HG03354 (cell line): ENCODE data around the gene GCDH.
"Not testable (repeated sequence)": the region's sequence is repeated elsewhere in the genome, so short reads cannot be mapped to it uniquely, and the experiment has no call there.

Experiments
- ATAC-seq: cut with Tn5 transposase; IDR thresholded peaks from one replicate; pipeline ENCODE4 v1.9.1; 2021; ENCODE audit warnings: mild to moderate bottlenecking; ENCODE audit not compliant: unreplicated experiment, poor library complexity, severe bottlenecking

GCDH gene

GRCh38 chr19:12871681-12872080 is 19.3 kb upstream of the GCDH start:
- ATAC-seq: no peak

GRCh38 chr19:12872255-12872654 is 18.7 kb upstream of the GCDH start:
- ATAC-seq: no peak

GRCh38 chr19:12872941-12873890 is 17.7 kb upstream of the GCDH start:
- no peak for ATAC-seq

GRCh38 chr19:12873891-12874745 is 16.8 kb upstream of the GCDH start:
- no peak for ATAC-seq

GRCh38 chr19:12875086-12875485 is 15.9 kb upstream of the GCDH start:
- no peak for ATAC-seq

GRCh38 chr19:12880551-12881171 is 10.3 kb upstream of the GCDH start:
- ATAC-seq: peak; percentile 23

GRCh38 chr19:12881172-12881808 is 9.7 kb upstream of the GCDH start, which contains the start of gene DNASE2:
Gene DNASE2, minus strand, starts transcription at chr19:12881449. Its CDS starts 74 bp downstream, at chr19:12881375.
- ATAC-seq: peak; percentile 83

GRCh38 chr19:12882589-12882988 is 8.4 kb upstream of the GCDH start:
- ATAC-seq: no peak

- no peak for ATAC-seq
Measured at GRCh38 chr19:12884202-12884601, 6.8 kb upstream of the GCDH start.

- ATAC-seq: no peak
Measured at GRCh38 chr19:12884627-12884925, 6.4 kb upstream of the GCDH start.

- no peak for ATAC-seq
Measured at GRCh38 chr19:12884926-12885748, 5.8 kb upstream of the GCDH start.

GRCh38 chr19:12885749-12886650 is 5.0 kb upstream of the GCDH start:
- ATAC-seq: no peak

GRCh38 chr19:12886651-12886968 is 4.3 kb upstream of the GCDH start:
- no peak for ATAC-seq

- ATAC-seq: no peak
Measured at GRCh38 chr19:12886969-12887747, 3.8 kb upstream of the GCDH start, which contains the start of gene KLF1. Gene KLF1, minus strand, starts transcription at chr19:12887201. Its CDS starts 61 bp downstream, at chr19:12887140.

GRCh38 chr19:12888006-12888603 is 2.9 kb upstream of the GCDH start:
- ATAC-seq: no peak

- ATAC-seq: not testable (repeated sequence)
Measured at GRCh38 chr19:12890299-12890786, 617 bp upstream of the GCDH start.

- peak; percentile 10 for ATAC-seq
Measured at GRCh38 chr19:12891553-12892021, 627 bp downstream of the GCDH start.
